Peyer's patch (tissue), 4 donors: Measurements from ENCODE around the gene SLC2A1.

ENCODE experiments used
- CTCF ChIP-seq, 6 experiments: fragments of 450-650 bp in 4 of 6; fragments of 200-600 bp in 2 of 6; sonication (generic) in 1 of 6; IDR thresholded peaks; one replicate each; pipeline ENCODE4 v1.5.1; 2017 to 2019; ENCODE audit warnings: antibody characterized with exemption in 6 of 6, mild to moderate bottlenecking in 3 of 6, moderate library complexity in 1 of 6
- POLR2A ChIP-seq, 2 donors: fragments of 450-650 bp; IDR thresholded peaks; one replicate each; pipeline ENCODE4 v1.5.1; 2017; ENCODE audit warnings: antibody characterized with exemption in 2 of 2, mild to moderate bottlenecking in 2 of 2, moderate library complexity in 2 of 2

- TF ChIP-seq CTCF (IDR thresholded peaks at IDR 0.05) (no peak), POLR2A (IDR thresholded peaks at IDR 0.05) (no peak)
Observed at GRCh38 chr1:42889264-42889663, 69.4 kb downstream of the SLC2A1 start.
